ENCODE measurements around the gene ANAPC4. TPM values are rescaled to one million over a fixed set of nuclear protein-coding genes. Genes with fewer than 3 reads are reported as not detected.
"Not testable (repeated sequence)": the region's sequence is repeated elsewhere in the genome, so short reads cannot be mapped to it uniquely, and the experiment has no call there.

The ANAPC4 gene
- total RNA-seq: 36.0 and 39.9 TPM in 2 replicates

DNA sequence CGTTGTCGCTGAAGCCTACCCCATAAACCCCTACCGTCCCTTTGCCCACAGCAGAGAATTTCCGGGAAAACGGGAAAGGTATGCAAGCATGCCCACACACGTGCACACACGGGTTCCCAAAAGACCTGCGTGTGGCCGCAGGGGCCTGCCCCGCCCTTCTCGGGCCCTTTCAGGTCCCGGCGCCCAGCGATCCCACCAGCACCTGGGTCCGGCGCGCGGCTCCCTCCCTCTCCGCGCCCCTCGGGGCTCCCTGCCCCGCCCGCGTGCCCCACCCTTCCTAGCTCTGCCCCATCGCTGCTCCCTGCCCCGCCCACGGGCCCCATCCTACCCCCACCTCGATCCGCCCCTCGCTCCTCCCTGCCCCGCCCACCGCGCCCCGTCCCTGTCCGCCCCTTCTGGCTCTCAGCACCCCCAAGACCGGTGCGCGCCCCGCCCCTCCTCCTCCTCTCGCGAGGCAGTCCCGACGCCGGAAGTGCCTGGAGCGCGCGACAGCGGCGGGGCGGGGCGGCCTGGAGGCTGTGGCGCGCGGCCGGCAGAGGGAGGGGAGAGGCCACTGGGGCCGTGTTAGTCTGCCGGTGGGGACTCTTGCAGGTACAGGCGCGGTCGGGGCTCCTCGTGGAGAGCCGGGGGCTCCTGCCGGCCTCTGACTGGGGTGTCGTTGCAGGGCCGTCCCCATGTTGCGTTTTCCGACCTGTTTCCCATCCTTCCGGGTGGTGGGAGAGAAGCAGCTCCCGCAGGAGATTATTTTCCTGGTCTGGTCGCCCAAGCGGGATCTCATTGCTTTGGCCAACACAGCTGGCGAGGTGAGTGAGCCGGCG, at the start of gene ANAPC4:
ANAPC4 (plus strand) TSS at position 510 of the 818 bp plus-strand sequence; CDS start at position 675, 165 bp downstream.
- Mint-ChIP-seq H3K27ac (peak within 1 kb of the TSS; percentile 91), H3K4me3 (no peak within 1 kb of the TSS), H3K36me3 (ENCODE audit: low read depth) (peaks cover 14% of the 10 kb centered on the region), H3K27me3 (ENCODE audit: insufficient read depth) (no peaks in the 10 kb centered on the region), H3K4me1 (ENCODE audit: low read depth) (no peaks in the 10 kb centered on the region), H3K9me3 (no peaks in the 10 kb centered on the region)
- intact Hi-C loops (cut with micrococcal nuclease): loop anchor here (1.0 to 5.0 kb wide), 7 partner anchors 45 to 1484 kb away; partner anchors contain the start of genes SEPSECS, SMIM20, STIM2 and ZCCHC4
- DNase-seq (ENCODE audit: low spot score): peak; percentile 95

GRCh38 chr4:25328463-25328862, 48.6 kb upstream of the ANAPC4 start:
- H3K27ac Mint-ChIP-seq; DNase-seq (ENCODE audit: low spot score); intact Hi-C loops (cut with micrococcal nuclease); H3K9me3 Mint-ChIP-seq; H3K36me3 Mint-ChIP-seq (ENCODE audit: low read depth); H3K4me3 Mint-ChIP-seq; H3K27me3 Mint-ChIP-seq (ENCODE audit: insufficient read depth): not testable (repeated sequence)
- peaks cover 19% of the 10 kb centered on the region for H3K4me1 Mint-ChIP-seq (ENCODE audit: low read depth)

DNA sequence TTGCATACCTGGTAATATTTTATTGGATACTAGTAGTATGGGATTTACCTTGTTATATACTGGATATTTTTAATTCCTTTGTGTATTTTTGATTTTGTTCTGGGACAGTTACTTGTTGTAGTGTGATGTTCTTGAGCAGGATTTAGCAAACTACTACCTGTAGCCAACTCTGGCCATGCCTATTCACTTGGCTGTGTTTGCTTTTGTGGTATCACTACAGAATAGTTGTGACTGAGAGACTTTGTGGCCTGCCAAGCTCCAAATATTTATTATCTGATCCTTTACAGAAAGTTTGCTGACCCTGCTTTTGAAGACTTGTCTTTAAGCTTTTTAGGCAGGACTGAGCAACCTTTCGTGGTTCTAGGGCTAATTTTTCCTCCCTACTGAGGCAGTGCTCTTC, 46.7 kb upstream of the ANAPC4 start:
- Mint-ChIP-seq H3K36me3 (ENCODE audit: low read depth) (peaks cover 5% of the 10 kb centered on the region), H3K4me1 (ENCODE audit: low read depth) (peaks cover 19% of the 10 kb centered on the region), H3K4me3 (no peak overlapping the region), H3K27ac (no peak overlapping the region), H3K9me3 (no peaks in the 10 kb centered on the region), H3K27me3 (ENCODE audit: insufficient read depth) (no peaks in the 10 kb centered on the region)
- no peak for DNase-seq (ENCODE audit: low spot score)
- intact Hi-C loops (cut with micrococcal nuclease): loop anchor here (5.0 kb wide), 1 partner anchor 47 kb away; the partner anchor contains the start of gene ANAPC4

- Mint-ChIP-seq H3K9me3 (no peaks in the 10 kb centered on the region), H3K27ac (peak overlapping the region; percentile 92), H3K27me3 (ENCODE audit: insufficient read depth) (no peaks in the 10 kb centered on the region), H3K4me1 (ENCODE audit: low read depth) (peaks cover 19% of the 10 kb centered on the region), H3K4me3 (peak overlapping the region; percentile 79), H3K36me3 (ENCODE audit: low read depth) (peaks cover 5% of the 10 kb centered on the region)
- intact Hi-C loops (cut with micrococcal nuclease): loop anchor here (1.0 to 5.0 kb wide), 3 partner anchors 10 to 46 kb away; partner anchors contain the start of genes ANAPC4 and ZCCHC4
- DNase-seq (ENCODE audit: low spot score): no peak
These were observed 45.9 kb upstream of the ANAPC4 start for GRCh38 chr4:25330905-25331808.

- peaks cover 5% of the 10 kb centered on the region for H3K36me3 Mint-ChIP-seq (ENCODE audit: low read depth)
- intact Hi-C loops (cut with micrococcal nuclease): no loop called here
- H3K27ac Mint-ChIP-seq: no peak overlapping the region
- no peaks in the 10 kb centered on the region for H3K27me3 Mint-ChIP-seq (ENCODE audit: insufficient read depth)
- H3K4me1 Mint-ChIP-seq (ENCODE audit: low read depth): peaks cover 5% of the 10 kb centered on the region
- no peak for DNase-seq (ENCODE audit: low spot score)
- no peaks in the 10 kb centered on the region for H3K9me3 Mint-ChIP-seq
- no peak overlapping the region for H3K4me3 Mint-ChIP-seq
These were observed 33.4 kb upstream of the ANAPC4 start for GRCh38 chr4:25343671-25344070.

- no peak overlapping the region for H3K4me3 Mint-ChIP-seq
- intact Hi-C loops (cut with micrococcal nuclease): no loop called here
These were observed 31.3 kb upstream of the ANAPC4 start for GRCh38 chr4:25345744-25346143.

GRCh38 chr4:25346913-25347312, 30.1 kb upstream of the ANAPC4 start:
- Mint-ChIP-seq H3K36me3 (ENCODE audit: low read depth) (peaks cover 5% of the 10 kb centered on the region), H3K27ac (no peak overlapping the region), H3K4me3 (no peak overlapping the region), H3K9me3 (no peaks in the 10 kb centered on the region), H3K27me3 (ENCODE audit: insufficient read depth) (no peaks in the 10 kb centered on the region), H3K4me1 (ENCODE audit: low read depth) (peaks cover 5% of the 10 kb centered on the region)
- no peak for DNase-seq (ENCODE audit: low spot score)
- intact Hi-C loops (cut with micrococcal nuclease): no loop called here

More at GRCh38 chr4:25345744-25346143, 31.3 kb upstream of the ANAPC4 start:
- peaks cover 5% of the 10 kb centered on the region for H3K36me3 Mint-ChIP-seq (ENCODE audit: low read depth)
- H3K27me3 Mint-ChIP-seq (ENCODE audit: insufficient read depth): no peaks in the 10 kb centered on the region
- no peaks in the 10 kb centered on the region for H3K9me3 Mint-ChIP-seq
- H3K27ac Mint-ChIP-seq: no peak overlapping the region
- H3K4me1 Mint-ChIP-seq (ENCODE audit: low read depth): peaks cover 5% of the 10 kb centered on the region
- DNase-seq (ENCODE audit: low spot score): no peak

GRCh38 chr4:25347473-25347872, 29.6 kb upstream of the ANAPC4 start:
- H3K9me3 Mint-ChIP-seq: no peaks in the 10 kb centered on the region
- H3K27ac Mint-ChIP-seq: no peak overlapping the region
- H3K36me3 Mint-ChIP-seq (ENCODE audit: low read depth): peaks cover 6% of the 10 kb centered on the region
- intact Hi-C loops (cut with micrococcal nuclease): no loop called here
- H3K4me3 Mint-ChIP-seq: no peak overlapping the region
- H3K4me1 Mint-ChIP-seq (ENCODE audit: low read depth): peaks cover 5% of the 10 kb centered on the region
- no peaks in the 10 kb centered on the region for H3K27me3 Mint-ChIP-seq (ENCODE audit: insufficient read depth)
- DNase-seq (ENCODE audit: low spot score): no peak

DNA sequence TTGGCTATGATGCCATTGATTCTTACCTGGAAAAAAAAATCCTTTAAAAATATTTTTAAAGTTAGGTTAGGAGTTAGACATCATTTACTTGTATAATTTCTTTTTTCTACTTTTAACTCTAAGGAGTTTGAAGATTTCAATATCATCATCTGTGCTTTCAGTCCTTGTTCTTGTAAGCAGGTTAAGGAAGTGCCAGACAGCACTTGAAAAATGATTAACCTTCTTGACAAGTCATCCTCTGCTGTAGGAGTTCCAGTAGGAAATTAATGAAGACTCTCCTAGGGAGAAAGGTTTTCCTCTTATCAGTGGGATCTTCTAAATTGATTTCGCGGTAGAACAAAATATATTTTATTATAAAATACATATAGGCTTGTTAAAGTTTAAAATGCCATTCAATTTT, 29.1 kb upstream of the ANAPC4 start:
- Mint-ChIP-seq H3K4me1 (ENCODE audit: low read depth) (peaks cover 5% of the 10 kb centered on the region), H3K9me3 (no peaks in the 10 kb centered on the region)

DNA sequence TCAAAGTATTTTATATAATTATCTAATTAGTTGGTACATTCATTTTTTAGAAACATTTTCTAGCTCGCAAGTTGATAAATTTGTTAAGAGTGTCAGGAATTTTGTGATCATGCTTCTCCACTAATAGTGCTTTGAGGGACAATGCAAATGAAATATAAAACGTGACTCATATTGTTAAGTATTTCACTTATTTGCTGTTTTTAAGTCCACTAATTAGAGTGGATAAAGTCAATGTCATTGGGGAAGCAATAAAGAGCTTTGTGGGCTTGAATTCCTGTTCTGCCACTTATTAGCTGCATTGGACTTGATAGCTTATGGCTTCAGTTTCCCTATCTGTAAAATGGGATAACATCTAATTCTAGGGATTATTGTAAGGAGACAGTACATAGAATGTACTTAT, 26.5 kb upstream of the ANAPC4 start:
- no peaks in the 10 kb centered on the region for H3K27me3 Mint-ChIP-seq (ENCODE audit: insufficient read depth)
- no peaks in the 10 kb centered on the region for H3K9me3 Mint-ChIP-seq
- H3K4me1 Mint-ChIP-seq (ENCODE audit: low read depth): peaks cover 5% of the 10 kb centered on the region
- H3K4me3 Mint-ChIP-seq: no peak overlapping the region
- intact Hi-C loops (cut with micrococcal nuclease): no loop called here
- no peak for DNase-seq (ENCODE audit: low spot score)
- peaks cover 4% of the 10 kb centered on the region for H3K36me3 Mint-ChIP-seq (ENCODE audit: low read depth)
- no peak overlapping the region for H3K27ac Mint-ChIP-seq

More for the DNA sequence above, 29.1 kb upstream of the ANAPC4 start:
- DNase-seq (ENCODE audit: low spot score): no peak
- no peaks in the 10 kb centered on the region for H3K27me3 Mint-ChIP-seq (ENCODE audit: insufficient read depth)
- H3K4me3 Mint-ChIP-seq: no peak overlapping the region
- H3K27ac Mint-ChIP-seq: no peak overlapping the region
- peaks cover 6% of the 10 kb centered on the region for H3K36me3 Mint-ChIP-seq (ENCODE audit: low read depth)
- intact Hi-C loops (cut with micrococcal nuclease): no loop called here

- no peak for DNase-seq (ENCODE audit: low spot score)
These were observed 25.2 kb upstream of the ANAPC4 start for GRCh38 chr4:25351777-25352416.

DNA sequence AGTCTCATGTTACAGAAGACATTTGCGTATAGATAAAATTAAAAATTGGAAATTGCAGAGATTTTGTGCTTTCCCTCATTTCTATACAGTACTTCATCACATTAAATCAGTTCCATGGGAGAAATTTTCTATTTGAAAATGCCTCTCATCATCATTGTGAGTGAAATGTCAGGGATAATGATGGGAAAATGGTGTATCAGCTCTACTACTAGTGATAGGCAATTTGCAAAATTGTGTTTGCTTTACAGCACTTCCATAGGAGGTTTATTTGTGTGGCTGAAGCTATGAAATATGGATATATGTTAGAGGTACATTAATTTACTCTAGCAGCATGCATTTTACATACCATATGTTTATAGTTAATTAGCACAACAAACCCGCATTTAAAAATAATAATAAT, 21.0 kb upstream of the ANAPC4 start:
- Mint-ChIP-seq H3K4me3 (no peak overlapping the region), H3K4me1 (ENCODE audit: low read depth) (no peaks in the 10 kb centered on the region), H3K27ac (no peak overlapping the region), H3K9me3 (no peaks in the 10 kb centered on the region), H3K36me3 (ENCODE audit: low read depth) (peaks cover 8% of the 10 kb centered on the region), H3K27me3 (ENCODE audit: insufficient read depth) (no peaks in the 10 kb centered on the region)
- DNase-seq (ENCODE audit: low spot score): no peak
- intact Hi-C loops (cut with micrococcal nuclease): no loop called here

More at GRCh38 chr4:25351777-25352416, 25.2 kb upstream of the ANAPC4 start:
- Mint-ChIP-seq H3K9me3 (no peaks in the 10 kb centered on the region), H3K27ac (no peak overlapping the region), H3K4me3 (no peak overlapping the region), H3K4me1 (ENCODE audit: low read depth) (peaks cover under 1% of the 10 kb centered on the region), H3K27me3 (ENCODE audit: insufficient read depth) (no peaks in the 10 kb centered on the region), H3K36me3 (ENCODE audit: low read depth) (peaks cover 4% of the 10 kb centered on the region)
- intact Hi-C loops (cut with micrococcal nuclease): no loop called here
